SK-N-SH (cell line): Measurements from ENCODE around the gene KCNJ16.

Experiments used
- EZH2phosphoT487 ChIP-seq: fragments of 200-600 bp; sonication (generic); IDR thresholded peaks from 2 replicates; pipeline ENCODE4 v1.6.1; 2017; ENCODE audit warnings: low read depth, mixed run types, mild to moderate bottlenecking, antibody characterized with exemption, moderate library complexity, borderline replicate concordance
- GABPA ChIP-seq: IDR thresholded peaks from 2 replicates; pipeline ENCODE4 v1.4.0; 2012; ENCODE audit warnings: low read depth, mild to moderate bottlenecking
- RAD21 ChIP-seq: IDR thresholded peaks from 2 replicates; pipeline ENCODE4 v1.6.1; 2012; ENCODE audit warnings: mild to moderate bottlenecking, low read length
- TF ChIP-seq, protein P1 (sequence below): fragments of 200-600 bp; sonication (generic); IDR thresholded peaks from 2 replicates; pipeline ENCODE4 v1.6.1; 2017; ENCODE audit warnings: antibody characterized with exemption, mild to moderate bottlenecking, moderate library complexity
- TF ChIP-seq, protein P2 (sequence below): IDR thresholded peaks from 2 replicates; pipeline ENCODE4; 2012
- TF ChIP-seq, protein P3 (sequence below): fragments of 150-350 bp; IDR thresholded peaks from 2 replicates; pipeline ENCODE4 v1.6.1; 2016; ENCODE audit warnings: mild to moderate bottlenecking, low read depth, low read length

DNA sequence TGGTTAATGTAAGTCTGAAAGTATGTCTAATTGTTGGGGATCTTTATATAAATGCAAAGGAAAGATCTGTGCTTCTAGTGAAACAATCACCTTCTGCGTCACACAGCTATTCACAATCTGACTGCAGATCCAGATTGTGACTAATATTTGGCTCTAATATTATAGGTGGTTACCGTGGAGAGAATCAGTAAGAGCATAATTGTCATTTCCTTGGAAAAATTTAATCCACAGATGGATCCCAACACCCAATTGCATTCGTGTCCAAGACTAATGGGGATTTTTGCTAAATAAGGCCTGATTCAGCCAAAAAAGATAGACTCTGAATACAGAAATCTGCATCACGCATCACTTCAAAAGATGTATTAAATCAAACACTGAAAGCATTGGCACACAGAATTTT is 91.6 kb downstream of the KCNJ16 start:
- TF ChIP-seq, protein P1, sequence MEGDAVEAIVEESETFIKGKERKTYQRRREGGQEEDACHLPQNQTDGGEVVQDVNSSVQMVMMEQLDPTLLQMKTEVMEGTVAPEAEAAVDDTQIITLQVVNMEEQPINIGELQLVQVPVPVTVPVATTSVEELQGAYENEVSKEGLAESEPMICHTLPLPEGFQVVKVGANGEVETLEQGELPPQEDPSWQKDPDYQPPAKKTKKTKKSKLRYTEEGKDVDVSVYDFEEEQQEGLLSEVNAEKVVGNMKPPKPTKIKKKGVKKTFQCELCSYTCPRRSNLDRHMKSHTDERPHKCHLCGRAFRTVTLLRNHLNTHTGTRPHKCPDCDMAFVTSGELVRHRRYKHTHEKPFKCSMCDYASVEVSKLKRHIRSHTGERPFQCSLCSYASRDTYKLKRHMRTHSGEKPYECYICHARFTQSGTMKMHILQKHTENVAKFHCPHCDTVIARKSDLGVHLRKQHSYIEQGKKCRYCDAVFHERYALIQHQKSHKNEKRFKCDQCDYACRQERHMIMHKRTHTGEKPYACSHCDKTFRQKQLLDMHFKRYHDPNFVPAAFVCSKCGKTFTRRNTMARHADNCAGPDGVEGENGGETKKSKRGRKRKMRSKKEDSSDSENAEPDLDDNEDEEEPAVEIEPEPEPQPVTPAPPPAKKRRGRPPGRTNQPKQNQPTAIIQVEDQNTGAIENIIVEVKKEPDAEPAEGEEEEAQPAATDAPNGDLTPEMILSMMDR: no peak
- TF ChIP-seq, protein P2, sequence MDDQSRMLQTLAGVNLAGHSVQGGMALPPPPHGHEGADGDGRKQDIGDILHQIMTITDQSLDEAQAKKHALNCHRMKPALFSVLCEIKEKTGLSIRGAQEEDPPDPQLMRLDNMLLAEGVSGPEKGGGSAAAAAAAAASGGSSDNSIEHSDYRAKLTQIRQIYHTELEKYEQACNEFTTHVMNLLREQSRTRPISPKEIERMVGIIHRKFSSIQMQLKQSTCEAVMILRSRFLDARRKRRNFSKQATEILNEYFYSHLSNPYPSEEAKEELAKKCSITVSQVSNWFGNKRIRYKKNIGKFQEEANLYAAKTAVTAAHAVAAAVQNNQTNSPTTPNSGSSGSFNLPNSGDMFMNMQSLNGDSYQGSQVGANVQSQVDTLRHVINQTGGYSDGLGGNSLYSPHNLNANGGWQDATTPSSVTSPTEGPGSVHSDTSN: no peak
- TF ChIP-seq EZH2phosphoT487 (no peak), RAD21 (no peak), GABPA (no peak)
- TF ChIP-seq, protein P3, sequence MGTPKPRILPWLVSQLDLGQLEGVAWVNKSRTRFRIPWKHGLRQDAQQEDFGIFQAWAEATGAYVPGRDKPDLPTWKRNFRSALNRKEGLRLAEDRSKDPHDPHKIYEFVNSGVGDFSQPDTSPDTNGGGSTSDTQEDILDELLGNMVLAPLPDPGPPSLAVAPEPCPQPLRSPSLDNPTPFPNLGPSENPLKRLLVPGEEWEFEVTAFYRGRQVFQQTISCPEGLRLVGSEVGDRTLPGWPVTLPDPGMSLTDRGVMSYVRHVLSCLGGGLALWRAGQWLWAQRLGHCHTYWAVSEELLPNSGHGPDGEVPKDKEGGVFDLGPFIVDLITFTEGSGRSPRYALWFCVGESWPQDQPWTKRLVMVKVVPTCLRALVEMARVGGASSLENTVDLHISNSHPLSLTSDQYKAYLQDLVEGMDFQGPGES: no peak
